Heart right ventricle (tissue), 16 donors: ENCODE measurements around the gene MR1. TPM values are rescaled to one million over a fixed set of nuclear protein-coding genes. Genes with fewer than 3 reads are reported as not detected.
A peak's percentile ranks its signal among the peaks of the same experiment; 100 is the strongest.
"Not testable (repeated sequence)": the region's sequence is repeated elsewhere in the genome, so short reads cannot be mapped to it uniquely, and the experiment has no call there.

Source experiments
- ATAC-seq, 8 donors: fragments of 200-7000 bp; cut with Tn5 transposase; one replicate each; pipeline ENCODE4 v1.9.1; 2020; ENCODE audit warnings: mild to moderate bottlenecking in 8 of 8, moderate library complexity in 8 of 8, moderate number of reproducible peaks in 1 of 8
- DNase-seq, 2 donors: peaks; one replicate each; pipeline ENCODE4 v3.0.0-alpha.2; 2020
- H3K27ac ChIP-seq, 10 donors: fragments of 200-600 bp; sonication (generic) in 2 of 10; one replicate each; pipeline versions ENCODE4 v1.5.0 to v1.8.0; 2020 to 2022; ENCODE audit warnings: mild to moderate bottlenecking in 3 of 10
- H3K27me3 ChIP-seq, 7 donors: fragments of 200-600 bp; one replicate each; pipeline ENCODE4 v1.8.0; 2021 to 2022; ENCODE audit warnings: mild to moderate bottlenecking in 2 of 7
- H3K36me3 ChIP-seq, 9 donors: fragments of 200-600 bp; sonication (generic) in 1 of 9; one replicate each; pipeline versions ENCODE4 v1.5.0 to v1.8.0; 2020 to 2022; ENCODE audit warnings: mild to moderate bottlenecking in 2 of 9
- H3K4me1 ChIP-seq, 9 donors: fragments of 200-600 bp; sonication (generic) in 1 of 9; one replicate each; pipeline versions ENCODE4 v1.5.0 to v1.8.0; 2020 to 2022; ENCODE audit warnings: mild to moderate bottlenecking in 4 of 9
- H3K4me3 ChIP-seq, 10 donors: fragments of 200-600 bp; sonication (generic) in 2 of 10; one replicate each; pipeline versions ENCODE4 v1.5.0 to v1.8.0; 2020 to 2022; ENCODE audit warnings: mild to moderate bottlenecking in 7 of 10, moderate library complexity in 2 of 10
- H3K9me3 ChIP-seq, 11 donors: fragments of 200-600 bp in 10 of 11; sonication (generic) in 2 of 11; one replicate each; pipeline versions ENCODE4 v1.5.0 to v1.8.0; 2013 to 2022; ENCODE audit warnings: mild to moderate bottlenecking in 2 of 11, control low read depth in 1 of 11, moderate library complexity in 1 of 11
- WGBS, 2 donors: extraction: QIAGEN DNeasy Blood & Tissue Kit; methylation state at CpG; one replicate each; pipeline ENCODE4 v1.1.7; 2013; ENCODE audit warnings: inconsistent platforms in 1 of 2; 5-methylcytosine and 5-hydroxymethylcytosine counted together
- intact Hi-C, 10 donors: fragments of 100-400 bp; cut with DNase I; formaldehyde crosslinking; loops; one replicate each; pipeline versions ENCODE4 v1.11.1 to v1.14.2; 2022
- polyA plus RNA-seq, 2 donors: library from polyadenylated mRNA; stranded (reverse); fragments of 200-250 nt; gene quantifications; one replicate each; pipeline ENCODE4 v1.2.3, GENCODE V29; 2013
- total RNA-seq, 10 donors: library from RNA; stranded (reverse); fragmentation: NEBNext Ultra II Directional in 3 of 10; extraction: Animal tissue kit (Norgen Biotek cat#: 25700) in 3 of 10; gene quantifications; one replicate each; pipeline versions ENCODE4 v1.2.1 to v1.2.4, GENCODE V29; 2021 to 2023
- TF ChIP-seq, protein P1 (sequence below), 9 donors: fragments of 200-600 bp; sonication (generic) in 2 of 9; IDR thresholded peaks; one replicate each; pipeline versions ENCODE4 v1.5.0 to v1.8.0; 2021 to 2022; ENCODE audit warnings: antibody characterized with exemption in 9 of 9, mild to moderate bottlenecking in 5 of 9, moderate library complexity in 1 of 9
- donor health status: Arrhythmogenic right ventricular cardiomyopathy.
- donor health status: ischemic (EF 13 %, LVEDD 7.1; RV severe dilation, severe dysfunction).
- donor health status: healthy with polysubstance abuse.
- donor health status: DM: no; HTN: yes; CAD: no.
- donor health status: DM: no; HTN: no; CAD: no.
- donor health status: ischemic (EF 25% LVEDD 6.9; RV normal size, moderate dysfunction).
- donor health status: ischemic (EF 25% LVEDD 5.7; RV mildly dilated, moderate dysfunction).
- donor health status: healthy.
- donor health status: DM: yes; HTN: yes; CAD: no.
- donor health status: Ischemic cardiomyopathy.
- donor health status: ischemic (EF 35%, LVEDD 5.7; RV mildly dilated, moderate dysfunction).
- donor health status: nonischemic (EF 11% LVEDD 7.7; RV severe dilation, severe dysfunction).
- donor health status: DM: yes; HTN: yes; CAD: no.
- donor health status: PGD.
- donor health status: ischemic (EF 29% LVEDD 5.4; RV normal size, mild dysfunction).
- donor health status: nonischemic (EF 23%, LVEDD 6.1; RV moderate dilation, normal function).

Gene MR1
- total and polyA plus RNA-seq, 12 donors = 0.88 to 8.2 (median 2.7) TPM

DNA sequence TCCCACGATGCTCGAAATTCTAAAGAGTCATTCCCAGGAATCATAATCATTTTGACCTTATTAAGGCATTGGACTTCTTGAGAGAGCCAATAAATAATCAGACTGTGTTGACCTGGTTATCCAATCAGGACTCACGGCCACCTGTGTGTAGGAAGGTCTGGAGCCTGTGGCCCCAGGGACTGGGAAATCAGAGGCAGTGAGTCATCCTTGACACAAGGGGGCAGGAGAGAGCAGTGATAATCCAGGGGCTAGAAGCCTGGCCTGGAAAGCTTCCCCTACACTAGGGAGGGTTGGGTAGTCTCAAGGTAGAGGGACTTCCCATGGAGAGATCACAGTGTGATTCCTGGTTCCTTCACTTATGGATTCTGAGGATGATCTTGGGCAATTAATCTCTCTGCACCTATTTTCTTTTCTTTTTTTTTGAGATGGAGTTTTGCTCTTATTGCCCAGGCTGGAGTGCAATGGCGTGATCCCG is 4.7 kb downstream of the MR1 start:
- Histone ChIP-seq H3K27me3 (no peaks in the 10 kb centered on the region), H3K27ac (no peak overlapping the region), H3K9me3 (no peaks in the 10 kb centered on the region), H3K4me1 (peaks cover under 1 to 75% (median 11%) of the 10 kb centered on the region in 9 donors), H3K36me3 (peaks cover 0 to 12% (median 0%) of the 10 kb centered on the region in 9 donors), H3K4me3 (no peak overlapping the region)
- 71 to 84% methylated on average over 3 to 5 of the region's 5 CpGs for WGBS, 2 donors
- ATAC-seq (peak; percentile 50 to 83 (median 67)), DNase-seq (peak; percentile 19 to 69)
- TF ChIP-seq, protein P1, sequence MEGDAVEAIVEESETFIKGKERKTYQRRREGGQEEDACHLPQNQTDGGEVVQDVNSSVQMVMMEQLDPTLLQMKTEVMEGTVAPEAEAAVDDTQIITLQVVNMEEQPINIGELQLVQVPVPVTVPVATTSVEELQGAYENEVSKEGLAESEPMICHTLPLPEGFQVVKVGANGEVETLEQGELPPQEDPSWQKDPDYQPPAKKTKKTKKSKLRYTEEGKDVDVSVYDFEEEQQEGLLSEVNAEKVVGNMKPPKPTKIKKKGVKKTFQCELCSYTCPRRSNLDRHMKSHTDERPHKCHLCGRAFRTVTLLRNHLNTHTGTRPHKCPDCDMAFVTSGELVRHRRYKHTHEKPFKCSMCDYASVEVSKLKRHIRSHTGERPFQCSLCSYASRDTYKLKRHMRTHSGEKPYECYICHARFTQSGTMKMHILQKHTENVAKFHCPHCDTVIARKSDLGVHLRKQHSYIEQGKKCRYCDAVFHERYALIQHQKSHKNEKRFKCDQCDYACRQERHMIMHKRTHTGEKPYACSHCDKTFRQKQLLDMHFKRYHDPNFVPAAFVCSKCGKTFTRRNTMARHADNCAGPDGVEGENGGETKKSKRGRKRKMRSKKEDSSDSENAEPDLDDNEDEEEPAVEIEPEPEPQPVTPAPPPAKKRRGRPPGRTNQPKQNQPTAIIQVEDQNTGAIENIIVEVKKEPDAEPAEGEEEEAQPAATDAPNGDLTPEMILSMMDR (IDR thresholded peaks at IDR 0.05) = peak; percentile 60 to 84 (median 74)
- intact Hi-C loops = loop anchor here in 8 of 10 donors (1.0 to 10.0 kb wide), 9 partner anchors 46 to 128 kb away; partner anchors contain the start of gene IER5 (in 3 of the 8)

DNA sequence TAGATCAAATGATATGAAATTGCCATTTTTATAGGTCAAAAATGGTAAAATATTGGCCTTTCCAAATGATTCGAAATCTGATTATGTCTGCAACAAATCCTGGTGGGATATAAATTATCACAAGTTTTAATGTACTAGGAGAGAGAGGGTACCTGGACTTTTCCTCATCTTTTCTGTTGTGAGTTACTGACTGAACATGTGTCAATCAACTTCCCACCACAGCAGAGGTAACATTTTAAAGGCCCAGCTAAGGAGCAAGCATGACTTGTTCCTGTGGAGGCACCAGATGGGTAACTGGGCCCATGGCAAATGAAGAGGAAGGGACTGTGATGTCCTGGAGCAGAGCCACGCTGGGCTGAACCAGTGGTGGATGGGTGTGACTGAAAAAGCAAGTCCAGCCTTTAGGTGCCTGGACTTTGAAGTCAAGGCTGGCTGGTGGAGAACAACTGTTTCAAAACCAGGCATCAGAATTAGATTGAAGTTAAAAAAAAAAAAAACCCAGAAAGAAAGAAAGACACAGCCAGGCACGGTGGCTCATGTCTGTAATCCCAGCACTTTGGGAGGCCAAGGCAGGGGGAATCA is 6.6 kb downstream of the MR1 start:
- Histone ChIP-seq H3K9me3 (no peaks in the 10 kb centered on the region), H3K27me3 (no peaks in the 10 kb centered on the region), H3K27ac (no peak overlapping the region), H3K4me1 (peaks cover 0 to 69% (median 3%) of the 10 kb centered on the region in 9 donors), H3K36me3 (peaks cover 0 to 25% (median 0%) of the 10 kb centered on the region in 9 donors), H3K4me3 (no peak overlapping the region)
- no peak for ATAC-seq
- intact Hi-C loops = loop anchor here in 2 of 10 donors (5.0 kb wide), 2 partner anchors 37 to 102 kb away; no protein-coding TSS in a partner anchor
- 88 to 93% methylated on average over 3 of the region's 3 CpGs for WGBS, 2 donors
- no peak for DNase-seq
- TF ChIP-seq, protein P1 (IDR thresholded peaks at IDR 0.05) = no peak

DNA sequence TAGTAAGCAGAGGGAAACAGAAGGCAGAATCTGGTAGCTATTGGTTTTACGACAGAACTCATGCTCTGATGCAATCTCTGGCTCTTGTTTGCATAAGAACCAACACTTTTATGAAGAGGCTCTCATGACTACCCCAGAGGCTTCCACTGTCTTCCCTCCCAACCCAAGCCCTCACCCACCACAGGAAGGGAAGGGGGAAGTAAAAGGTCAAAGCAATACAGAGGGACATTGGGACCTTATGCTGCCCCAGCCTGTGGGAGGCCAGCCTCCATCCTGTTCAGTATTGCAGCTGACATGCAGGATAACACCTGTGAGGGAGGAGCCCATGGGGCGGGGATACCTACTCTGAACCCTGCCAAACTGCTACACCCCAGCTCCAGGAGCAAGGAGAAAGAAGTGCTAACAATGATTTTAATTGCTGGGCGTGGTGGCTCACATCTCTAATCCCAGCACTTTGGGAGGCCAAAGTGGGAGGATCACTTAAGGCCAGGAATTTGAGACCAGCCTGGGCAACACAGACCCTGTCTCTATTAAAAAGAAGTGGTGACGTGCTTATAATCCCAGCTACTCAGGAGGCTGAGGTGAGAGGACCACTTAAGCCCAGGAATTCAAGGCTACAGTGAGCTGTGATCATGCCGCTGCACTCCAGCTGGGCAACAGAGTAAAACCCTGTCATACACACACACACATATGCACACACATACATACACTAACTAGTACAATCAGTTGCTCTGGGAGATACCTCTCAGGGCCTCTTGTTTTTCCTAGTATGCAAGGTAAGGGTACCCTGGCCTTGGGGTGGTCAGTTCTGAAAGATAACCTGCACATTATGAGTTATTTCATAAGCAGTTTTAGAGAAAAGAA is 9.5 kb downstream of the MR1 start:
- peak in 2 of 8 donors; percentile 26 to 52 for ATAC-seq
- intact Hi-C loops = loop anchor here in 2 of 10 donors (5.0 kb wide), 2 partner anchors 34 to 99 kb away; no protein-coding TSS in a partner anchor
- peaks cover 0 to 43% (median 3%) of the 10 kb centered on the region in 9 donors for H3K4me1 ChIP-seq
- no peak for DNase-seq
- H3K4me3 ChIP-seq = no peak overlapping the region
- H3K36me3 ChIP-seq = peaks cover 0 to 23% (median 0%) of the 10 kb centered on the region in 9 donors
- H3K27ac ChIP-seq = peak overlapping the region in 1 of 10 donors; percentile 47
- H3K27me3 ChIP-seq = no peaks in the 10 kb centered on the region
- H3K9me3 ChIP-seq = no peaks in the 10 kb centered on the region
- TF ChIP-seq, protein P1 (IDR thresholded peaks at IDR 0.05) = no peak
- WGBS, 2 donors = 57 to 73% methylated on average over 5 of the region's 5 CpGs

DNA sequence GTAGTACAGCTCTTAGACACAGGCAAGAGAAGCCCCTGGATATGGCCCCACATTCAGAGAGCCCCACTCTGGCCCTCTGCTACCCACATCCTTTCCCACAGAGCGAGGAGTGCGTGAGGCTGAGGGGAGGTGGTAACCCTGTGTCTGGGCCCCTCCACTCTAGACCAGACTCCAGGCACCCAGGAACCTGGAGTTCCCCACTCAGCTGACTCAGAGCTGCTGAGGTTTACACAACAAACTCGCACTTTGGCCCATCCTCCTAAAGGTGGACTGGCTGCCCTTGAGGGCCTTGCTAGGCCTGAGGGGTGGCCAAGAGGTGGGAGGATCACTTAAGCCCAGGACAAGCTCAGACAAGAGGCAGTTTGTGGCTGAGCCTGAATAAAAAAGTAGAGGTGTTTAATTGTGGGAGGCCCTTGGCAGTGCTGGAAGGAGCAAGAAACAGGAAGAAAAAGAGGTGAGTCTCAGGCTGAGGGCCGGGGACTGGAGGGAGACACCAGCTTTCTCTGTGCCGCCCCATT is 10.7 kb downstream of the MR1 start:
- H3K27me3 ChIP-seq = no peaks in the 10 kb centered on the region
- peak overlapping the region in 1 of 10 donors; percentile 36 for H3K27ac ChIP-seq
- TF ChIP-seq, protein P1 (IDR thresholded peaks at IDR 0.05) = no peak
- H3K9me3 ChIP-seq = no peaks in the 10 kb centered on the region
- peaks cover 0 to 17% (median 0%) of the 10 kb centered on the region in 9 donors for H3K36me3 ChIP-seq
- H3K4me3 ChIP-seq = no peak overlapping the region
- intact Hi-C loops = loop anchor here in 2 of 10 donors (5.0 kb wide), 2 partner anchors 33 to 98 kb away; no protein-coding TSS in a partner anchor
- peak in 3 of 8 donors; percentile 37 to 55 (median 50) for ATAC-seq
- no peak for DNase-seq
- WGBS, 2 donors = 90 to 92% methylated on average over 5 of the region's 5 CpGs
- H3K4me1 ChIP-seq = peaks cover 0 to 42% (median 3%) of the 10 kb centered on the region in 9 donors

DNA sequence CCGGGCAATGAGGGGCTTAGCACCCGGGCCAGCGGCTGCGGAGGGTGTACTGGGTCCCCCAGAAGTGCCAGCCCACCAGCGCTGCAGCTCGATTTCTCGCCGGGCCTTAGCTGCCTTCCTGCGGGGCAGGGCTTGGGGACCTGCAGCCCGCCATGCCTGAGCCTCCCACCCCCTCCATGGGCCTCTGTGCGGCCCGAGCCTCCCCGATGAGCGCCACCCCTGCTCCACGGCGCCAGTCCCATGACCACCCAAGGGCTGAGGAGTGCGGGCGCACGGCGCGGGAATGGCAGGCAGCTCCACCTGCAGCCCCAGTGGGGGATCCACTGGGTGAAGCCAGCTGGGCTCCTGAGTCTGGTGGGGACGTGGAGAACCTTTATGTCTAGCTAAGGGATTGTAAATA is 12.2 kb downstream of the MR1 start:
- H3K4me3 ChIP-seq, ATAC-seq, H3K27me3 ChIP-seq, H3K9me3 ChIP-seq, intact Hi-C loops, H3K27ac ChIP-seq, DNase-seq: not testable (repeated sequence)
- H3K36me3 ChIP-seq = peaks cover 0 to 25% (median 0%) of the 10 kb centered on the region in 9 donors
- H3K4me1 ChIP-seq = peaks cover 0 to 33% (median 3%) of the 10 kb centered on the region in 9 donors
- WGBS, 2 donors = 97% methylated on average over 22 of the region's 22 CpGs
